ENCODE results near the gene EFCAB11. TPM values are rescaled to one million over a fixed set of nuclear protein-coding genes. Genes with fewer than 3 reads are reported as not detected.

The EFCAB11 gene
- total RNA-seq, 2 donors from 2014 or later, result 3.1 to 8.9 TPM

DNA sequence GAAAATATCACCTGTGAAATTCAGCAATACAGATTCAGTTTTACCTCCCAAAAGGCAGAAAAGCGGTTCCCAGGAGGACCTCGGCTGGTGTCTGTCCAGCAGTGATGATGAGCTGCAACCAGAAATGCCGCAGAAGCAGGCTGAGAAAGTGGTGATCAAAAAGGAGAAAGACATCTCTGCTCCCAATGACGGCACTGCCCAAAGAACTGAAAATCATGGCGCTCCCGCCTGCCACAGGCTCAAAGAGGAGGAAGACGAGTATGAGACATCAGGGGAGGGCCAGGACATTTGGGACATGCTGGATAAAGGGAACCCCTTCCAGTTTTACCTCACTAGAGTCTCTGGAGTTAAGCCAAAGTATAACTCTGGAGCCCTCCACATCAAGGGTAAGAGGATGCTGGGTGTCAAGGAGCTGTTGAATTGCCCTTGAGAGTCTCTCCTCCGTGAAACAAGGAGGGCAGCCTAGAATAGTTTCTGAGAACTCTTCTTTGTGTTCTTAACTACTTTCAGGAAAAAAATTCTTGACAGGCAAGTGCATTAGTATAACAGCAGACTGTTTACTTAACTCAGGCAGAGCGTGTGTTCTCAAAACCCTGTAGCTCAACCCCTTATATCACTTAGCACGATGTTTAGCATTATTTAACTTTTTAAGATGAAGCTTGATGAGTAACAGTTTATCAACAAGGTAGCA is 8.9 kb upstream of the EFCAB11 start:
- no peak overlapping the region for H3K27ac ChIP-seq
- no peak overlapping the region for H3K4me3 ChIP-seq
- no peak for DNase-seq (ENCODE audit: low spot score)
- no peaks in the 10 kb centered on the region for H3K4me1 ChIP-seq (ENCODE audit: control insufficient read depth in 1 of 2, low read depth in 2 of 2)
- TF ChIP-seq, protein P1, sequence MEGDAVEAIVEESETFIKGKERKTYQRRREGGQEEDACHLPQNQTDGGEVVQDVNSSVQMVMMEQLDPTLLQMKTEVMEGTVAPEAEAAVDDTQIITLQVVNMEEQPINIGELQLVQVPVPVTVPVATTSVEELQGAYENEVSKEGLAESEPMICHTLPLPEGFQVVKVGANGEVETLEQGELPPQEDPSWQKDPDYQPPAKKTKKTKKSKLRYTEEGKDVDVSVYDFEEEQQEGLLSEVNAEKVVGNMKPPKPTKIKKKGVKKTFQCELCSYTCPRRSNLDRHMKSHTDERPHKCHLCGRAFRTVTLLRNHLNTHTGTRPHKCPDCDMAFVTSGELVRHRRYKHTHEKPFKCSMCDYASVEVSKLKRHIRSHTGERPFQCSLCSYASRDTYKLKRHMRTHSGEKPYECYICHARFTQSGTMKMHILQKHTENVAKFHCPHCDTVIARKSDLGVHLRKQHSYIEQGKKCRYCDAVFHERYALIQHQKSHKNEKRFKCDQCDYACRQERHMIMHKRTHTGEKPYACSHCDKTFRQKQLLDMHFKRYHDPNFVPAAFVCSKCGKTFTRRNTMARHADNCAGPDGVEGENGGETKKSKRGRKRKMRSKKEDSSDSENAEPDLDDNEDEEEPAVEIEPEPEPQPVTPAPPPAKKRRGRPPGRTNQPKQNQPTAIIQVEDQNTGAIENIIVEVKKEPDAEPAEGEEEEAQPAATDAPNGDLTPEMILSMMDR (IDR thresholded peaks at IDR 0.05), result no peak
- no peak for ATAC-seq (ENCODE audit: insufficient number of reproducible peaks, low FRiP score, low read depth)
- H3K36me3 ChIP-seq, result peaks cover 10% of the 10 kb centered on the region
- H3K9me3 ChIP-seq, result no peaks in the 10 kb centered on the region
- H3K27me3 ChIP-seq (replicated peaks; ENCODE audit: insufficient read depth), result no peaks in the 10 kb centered on the region

DNA sequence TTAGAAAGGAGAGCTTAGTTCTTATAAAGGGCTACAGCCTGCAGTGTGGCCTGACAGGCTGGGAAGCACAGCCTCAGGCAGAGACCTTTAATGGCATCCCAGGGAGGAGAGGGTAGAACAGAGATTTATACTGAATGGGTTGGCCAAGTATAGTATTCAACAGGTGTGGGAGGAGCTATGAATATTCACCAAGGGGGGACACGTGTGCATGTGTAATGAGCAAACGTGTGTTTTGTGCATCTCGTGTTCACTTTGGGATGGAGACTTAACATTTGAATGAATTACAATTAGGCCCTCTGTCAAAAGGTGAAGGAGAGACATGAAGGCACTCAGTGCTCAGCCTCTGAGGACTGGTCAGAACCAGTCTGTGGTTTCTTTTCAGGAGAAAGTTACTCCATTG is 6.4 kb upstream of the EFCAB11 start:
- no peaks in the 10 kb centered on the region for H3K27me3 ChIP-seq (replicated peaks; ENCODE audit: insufficient read depth)
- TF ChIP-seq, protein P1 (IDR thresholded peaks at IDR 0.05), result no peak
- H3K36me3 ChIP-seq, result peaks cover 6% of the 10 kb centered on the region
- no peaks in the 10 kb centered on the region for H3K9me3 ChIP-seq
- ATAC-seq (ENCODE audit: insufficient number of reproducible peaks, low FRiP score, low read depth), result no peak
- no peak overlapping the region for H3K27ac ChIP-seq
- peaks cover 4 to 12% of the 10 kb centered on the region in 2 donors for H3K4me1 ChIP-seq (ENCODE audit: control insufficient read depth in 1 of 2, low read depth in 2 of 2)
- H3K4me3 ChIP-seq, result no peak overlapping the region
- DNase-seq (ENCODE audit: low spot score), result no peak

- DNase-seq (ENCODE audit: low spot score) (no peak), ATAC-seq (ENCODE audit: insufficient number of reproducible peaks, low FRiP score, low read depth) (no peak)
- Histone ChIP-seq H3K4me3 (no peak overlapping the region), H3K4me1 (ENCODE audit: control insufficient read depth in 1 of 2, low read depth in 2 of 2) (peaks cover 4 to 12% of the 10 kb centered on the region in 2 donors), H3K36me3 (peaks cover 6% of the 10 kb centered on the region), H3K9me3 (no peaks in the 10 kb centered on the region), H3K27ac (no peak overlapping the region), H3K27me3 (replicated peaks; ENCODE audit: insufficient read depth) (no peaks in the 10 kb centered on the region)
- TF ChIP-seq, protein P1 (IDR thresholded peaks at IDR 0.05), result no peak
Observed at GRCh38 chr14:89959853-89960445, 5.4 kb upstream of the EFCAB11 start.

- TF ChIP-seq, protein P1 (IDR thresholded peaks at IDR 0.05), result no peak
Observed at GRCh38 chr14:89958966-89959365, 4.4 kb upstream of the EFCAB11 start.

GRCh38 chr14:89957791-89958190 is 3.3 kb upstream of the EFCAB11 start:
- Histone ChIP-seq H3K4me1 (ENCODE audit: control insufficient read depth in 1 of 2, low read depth in 2 of 2) (peaks cover 9 to 19% of the 10 kb centered on the region in 2 donors), H3K27me3 (replicated peaks; ENCODE audit: insufficient read depth) (no peaks in the 10 kb centered on the region), H3K9me3 (no peaks in the 10 kb centered on the region), H3K27ac (no peak overlapping the region), H3K36me3 (no peaks in the 10 kb centered on the region), H3K4me3 (no peak overlapping the region)
- TF ChIP-seq, protein P1 (IDR thresholded peaks at IDR 0.05), result no peak
- ATAC-seq (ENCODE audit: insufficient number of reproducible peaks, low FRiP score, low read depth) (no peak), DNase-seq (ENCODE audit: low spot score) (no peak)

More at GRCh38 chr14:89958966-89959365, 4.4 kb upstream of the EFCAB11 start:
- Histone ChIP-seq H3K27me3 (replicated peaks; ENCODE audit: insufficient read depth) (no peaks in the 10 kb centered on the region), H3K4me3 (no peak overlapping the region), H3K4me1 (ENCODE audit: control insufficient read depth in 1 of 2, low read depth in 2 of 2) (peaks cover 5 to 15% of the 10 kb centered on the region in 2 donors), H3K36me3 (peaks cover 6% of the 10 kb centered on the region), H3K27ac (no peak overlapping the region), H3K9me3 (no peaks in the 10 kb centered on the region)
- ATAC-seq (ENCODE audit: insufficient number of reproducible peaks, low FRiP score, low read depth) (no peak), DNase-seq (ENCODE audit: low spot score) (no peak)

Data from thoracic aorta (tissue), 2 donors.